ENCODE data around the gene PAIP2.

DNA sequence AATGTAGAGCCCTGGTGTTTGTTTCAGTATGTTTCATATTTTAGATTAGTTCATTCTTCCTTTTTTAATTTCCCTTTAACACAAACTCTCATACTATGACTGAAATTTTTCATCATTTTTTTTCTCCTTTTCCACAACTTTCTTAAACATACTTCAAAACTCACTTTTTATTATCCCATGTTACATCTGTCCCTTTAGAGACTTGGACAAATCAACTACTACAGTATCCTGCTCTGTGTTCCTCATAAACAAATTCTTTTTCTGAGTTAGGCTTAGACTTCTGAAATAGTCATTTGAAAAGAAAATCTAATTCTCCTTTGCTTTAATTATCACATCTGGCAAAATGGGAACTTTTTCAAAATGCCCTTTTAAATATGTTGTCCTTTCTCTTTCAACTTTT is 32.9 kb upstream of the PAIP2 start:
- no peak for TF ChIP-seq POLR2A (IDR thresholded peaks at IDR 0.05)
- TF ChIP-seq, protein P1, sequence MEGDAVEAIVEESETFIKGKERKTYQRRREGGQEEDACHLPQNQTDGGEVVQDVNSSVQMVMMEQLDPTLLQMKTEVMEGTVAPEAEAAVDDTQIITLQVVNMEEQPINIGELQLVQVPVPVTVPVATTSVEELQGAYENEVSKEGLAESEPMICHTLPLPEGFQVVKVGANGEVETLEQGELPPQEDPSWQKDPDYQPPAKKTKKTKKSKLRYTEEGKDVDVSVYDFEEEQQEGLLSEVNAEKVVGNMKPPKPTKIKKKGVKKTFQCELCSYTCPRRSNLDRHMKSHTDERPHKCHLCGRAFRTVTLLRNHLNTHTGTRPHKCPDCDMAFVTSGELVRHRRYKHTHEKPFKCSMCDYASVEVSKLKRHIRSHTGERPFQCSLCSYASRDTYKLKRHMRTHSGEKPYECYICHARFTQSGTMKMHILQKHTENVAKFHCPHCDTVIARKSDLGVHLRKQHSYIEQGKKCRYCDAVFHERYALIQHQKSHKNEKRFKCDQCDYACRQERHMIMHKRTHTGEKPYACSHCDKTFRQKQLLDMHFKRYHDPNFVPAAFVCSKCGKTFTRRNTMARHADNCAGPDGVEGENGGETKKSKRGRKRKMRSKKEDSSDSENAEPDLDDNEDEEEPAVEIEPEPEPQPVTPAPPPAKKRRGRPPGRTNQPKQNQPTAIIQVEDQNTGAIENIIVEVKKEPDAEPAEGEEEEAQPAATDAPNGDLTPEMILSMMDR (IDR thresholded peaks at IDR 0.05), result no peak

Data from adrenal gland (tissue), 5 donors.